Measurements from ENCODE around the gene SULT2A1.

SULT2A1 gene

DNA sequence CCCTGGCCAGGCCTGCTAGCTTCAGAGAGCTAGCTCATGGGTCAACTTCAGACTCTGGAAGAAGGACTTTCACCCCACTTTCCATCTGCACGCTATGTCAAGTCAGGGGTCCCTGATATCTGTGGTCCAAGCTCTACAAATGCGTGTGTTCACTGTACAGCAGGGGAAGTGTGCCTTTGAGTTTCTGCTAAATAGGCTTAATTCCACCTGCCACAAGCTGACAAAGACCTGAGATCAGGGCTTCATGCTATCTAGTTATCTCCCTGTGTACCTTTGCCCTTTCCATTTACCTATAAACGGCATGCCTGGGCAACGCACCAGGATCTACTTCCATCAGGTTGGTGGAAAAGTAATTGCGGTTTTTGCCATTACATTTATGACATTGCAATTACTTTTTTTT is 10.7 kb upstream of the SULT2A1 start:
- H2BK12ac ChIP-seq (ENCODE audit: low read length in 2 of 2): no peak overlapping the region
- no peak overlapping the region for H4K8ac ChIP-seq (ENCODE audit: low read length)
- H3K23ac ChIP-seq (ENCODE audit: low read length in 2 of 2): no peak overlapping the region
- H3K14ac ChIP-seq (ENCODE audit: low read length in 2 of 2): no peak overlapping the region
- 89% methylated on average over 4 of the region's 5 CpGs for WGBS
- H3K79me1 ChIP-seq (replicated peaks; ENCODE audit: low read length, poor library complexity, severe bottlenecking): no peaks in the 10 kb centered on the region
- peaks cover 13% of the 10 kb centered on the region for H3K9me3 ChIP-seq (ENCODE audit: control insufficient read depth, low read length)
- no peak overlapping the region for H3K4me2 ChIP-seq (ENCODE audit: low read length, poor library complexity, severe bottlenecking)
- no peak overlapping the region for H4K91ac ChIP-seq (ENCODE audit: low read length)
- H3K36me3 ChIP-seq (ENCODE audit: control insufficient read depth in 1 of 2, insufficient read depth in 2 of 2, low read depth in 1 of 2, low read length in 2 of 2): no peaks in the 10 kb centered on the region
- H2BK120ac ChIP-seq (ENCODE audit: low read depth, low read length): no peak overlapping the region
- no peak overlapping the region for H3K18ac ChIP-seq (ENCODE audit: low read depth in 1 of 2, low read length in 2 of 2)
- peaks cover 0 to 17% of the 10 kb centered on the region in 2 experiments for H3K27me3 ChIP-seq (ENCODE audit: control insufficient read depth in 1 of 2, insufficient read depth in 1 of 2, low read length in 2 of 2)
- H2AK5ac ChIP-seq (ENCODE audit: low read length, severe bottlenecking): no peak overlapping the region
- no peaks in the 10 kb centered on the region for H3K4me1 ChIP-seq (ENCODE audit: control insufficient read depth, insufficient read depth, low read depth, low read length)
- H3K9ac ChIP-seq (ENCODE audit: low read length): no peak overlapping the region
- H2BK5ac ChIP-seq (ENCODE audit: low read depth, low read length, poor library complexity, severe bottlenecking): no peak overlapping the region
- H3K4ac ChIP-seq (ENCODE audit: low read depth in 1 of 2, low read length in 2 of 2): no peak overlapping the region
- no peak overlapping the region for H3K27ac ChIP-seq (ENCODE audit: low read length, poor library complexity, severe bottlenecking)
- no peak for DNase-seq
- no peak overlapping the region for H3K4me3 ChIP-seq (ENCODE audit: insufficient read depth in 1 of 2, low read depth in 1 of 2, low read length in 2 of 2)
- H2AFZ ChIP-seq (ENCODE audit: low read depth, low read length): no peak overlapping the region
- no peak overlapping the region for H2BK15ac ChIP-seq (ENCODE audit: low read depth, poor library complexity, severe bottlenecking)

DNA sequence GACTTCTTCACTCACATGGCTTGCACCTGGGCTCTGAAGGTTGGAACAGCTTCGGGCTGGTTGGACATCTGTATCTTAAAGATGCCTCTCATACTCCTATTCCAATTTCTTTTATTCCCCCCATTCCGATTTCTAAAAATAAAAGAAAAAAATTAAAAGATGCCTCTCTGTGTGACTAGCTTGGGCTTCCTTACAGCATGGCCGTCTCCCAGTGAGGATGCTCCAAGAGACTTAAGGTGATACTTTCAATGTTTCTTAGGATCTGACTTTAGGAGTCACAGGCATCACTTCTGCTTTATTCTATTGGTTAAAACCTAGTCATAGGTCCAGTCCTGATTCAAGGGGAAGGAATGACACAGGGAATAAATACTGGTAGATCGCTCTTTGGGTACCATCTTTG is 9.9 kb upstream of the SULT2A1 start:
- Histone ChIP-seq H3K79me1 (replicated peaks; ENCODE audit: low read length, poor library complexity, severe bottlenecking) (no peaks in the 10 kb centered on the region), H3K23ac (ENCODE audit: low read length in 2 of 2) (no peak overlapping the region), H2BK12ac (ENCODE audit: low read length in 2 of 2) (no peak overlapping the region), H3K9ac (ENCODE audit: low read length) (no peak overlapping the region), H4K91ac (ENCODE audit: low read length) (no peak overlapping the region), H2AFZ (ENCODE audit: low read depth, low read length) (no peak overlapping the region), H3K4me2 (ENCODE audit: low read length, poor library complexity, severe bottlenecking) (no peak overlapping the region), H3K9me3 (ENCODE audit: control insufficient read depth, low read length) (peaks cover 13% of the 10 kb centered on the region), H3K14ac (ENCODE audit: low read length in 2 of 2) (no peak overlapping the region), H3K27me3 (ENCODE audit: control insufficient read depth in 1 of 2, insufficient read depth in 1 of 2, low read length in 2 of 2) (peaks cover 0 to 11% of the 10 kb centered on the region in 2 experiments), H3K4ac (ENCODE audit: low read depth in 1 of 2, low read length in 2 of 2) (no peak overlapping the region), H3K36me3 (ENCODE audit: control insufficient read depth in 1 of 2, insufficient read depth in 2 of 2, low read depth in 1 of 2, low read length in 2 of 2) (no peaks in the 10 kb centered on the region), H3K18ac (ENCODE audit: low read depth in 1 of 2, low read length in 2 of 2) (no peak overlapping the region), H2BK5ac (ENCODE audit: low read depth, low read length, poor library complexity, severe bottlenecking) (no peak overlapping the region), H3K27ac (ENCODE audit: low read length, poor library complexity, severe bottlenecking) (no peak overlapping the region), H2BK15ac (ENCODE audit: low read depth, poor library complexity, severe bottlenecking) (no peak overlapping the region), H2BK120ac (ENCODE audit: low read depth, low read length) (no peak overlapping the region), H3K4me1 (ENCODE audit: control insufficient read depth, insufficient read depth, low read depth, low read length) (no peaks in the 10 kb centered on the region), H4K8ac (ENCODE audit: low read length) (no peak overlapping the region), H3K4me3 (ENCODE audit: insufficient read depth in 1 of 2, low read depth in 1 of 2, low read length in 2 of 2) (no peak overlapping the region), H2AK5ac (ENCODE audit: low read length, severe bottlenecking) (no peak overlapping the region)
- 99% methylated on average over 4 of the region's 4 CpGs for WGBS
- DNase-seq: no peak

DNA sequence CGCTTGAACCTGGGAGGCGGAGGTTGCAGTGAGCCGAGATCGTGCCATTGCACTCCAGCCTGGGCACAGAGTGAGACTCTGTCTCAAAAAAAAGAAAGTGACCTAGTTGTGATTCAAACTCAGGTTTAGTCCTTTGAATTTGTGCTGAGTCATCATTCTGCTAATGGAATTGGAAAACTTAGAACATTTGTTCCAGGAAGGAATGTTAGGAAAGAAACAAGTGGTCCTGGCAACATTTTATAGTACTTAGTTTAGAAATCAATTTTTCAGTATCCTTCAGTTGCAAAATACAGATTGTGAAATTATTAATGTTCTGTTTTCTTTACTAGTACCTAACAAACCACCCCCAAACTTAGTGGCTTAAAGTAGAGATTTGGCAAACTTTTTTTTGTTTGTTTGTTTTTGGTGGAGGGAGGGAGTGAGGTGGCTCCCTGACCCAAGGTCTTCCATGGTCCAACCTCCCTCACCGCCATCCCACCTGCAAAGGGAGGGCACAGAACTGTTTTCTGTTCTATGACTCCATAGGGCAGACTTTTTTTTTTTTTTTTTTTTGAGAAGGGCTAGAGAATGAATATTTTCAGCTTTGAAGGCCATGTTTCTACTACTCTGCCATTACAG is 9.2 kb upstream of the SULT2A1 start:
- Histone ChIP-seq H3K9ac (ENCODE audit: low read length) (no peak overlapping the region), H3K23ac (ENCODE audit: low read length in 2 of 2) (no peak overlapping the region), H4K91ac (ENCODE audit: low read length) (no peak overlapping the region), H4K8ac (ENCODE audit: low read length) (no peak overlapping the region), H3K4me1 (ENCODE audit: control insufficient read depth, insufficient read depth, low read depth, low read length) (no peaks in the 10 kb centered on the region), H2BK120ac (ENCODE audit: low read depth, low read length) (no peak overlapping the region), H3K14ac (ENCODE audit: low read length in 2 of 2) (no peak overlapping the region), H2AK5ac (ENCODE audit: low read length, severe bottlenecking) (no peak overlapping the region), H3K4me3 (ENCODE audit: insufficient read depth in 1 of 2, low read depth in 1 of 2, low read length in 2 of 2) (no peak overlapping the region), H2AFZ (ENCODE audit: low read depth, low read length) (no peak overlapping the region), H3K36me3 (ENCODE audit: control insufficient read depth in 1 of 2, insufficient read depth in 2 of 2, low read depth in 1 of 2, low read length in 2 of 2) (no peaks in the 10 kb centered on the region), H2BK12ac (ENCODE audit: low read length in 2 of 2) (no peak overlapping the region), H3K9me3 (ENCODE audit: control insufficient read depth, low read length) (peaks cover 13% of the 10 kb centered on the region), H3K79me1 (replicated peaks; ENCODE audit: low read length, poor library complexity, severe bottlenecking) (no peaks in the 10 kb centered on the region), H3K18ac (ENCODE audit: low read depth in 1 of 2, low read length in 2 of 2) (no peak overlapping the region), H3K27ac (ENCODE audit: low read length, poor library complexity, severe bottlenecking) (no peak overlapping the region), H2BK5ac (ENCODE audit: low read depth, low read length, poor library complexity, severe bottlenecking) (no peak overlapping the region), H2BK15ac (ENCODE audit: low read depth, poor library complexity, severe bottlenecking) (no peak overlapping the region), H3K4ac (ENCODE audit: low read depth in 1 of 2, low read length in 2 of 2) (no peak overlapping the region), H3K4me2 (ENCODE audit: low read length, poor library complexity, severe bottlenecking) (no peak overlapping the region), H3K27me3 (ENCODE audit: control insufficient read depth in 1 of 2, insufficient read depth in 1 of 2, low read length in 2 of 2) (peaks cover 0 to 7% of the 10 kb centered on the region in 2 experiments)
- DNase-seq: no peak
- WGBS: 90% methylated on average over 4 of the region's 5 CpGs

DNA sequence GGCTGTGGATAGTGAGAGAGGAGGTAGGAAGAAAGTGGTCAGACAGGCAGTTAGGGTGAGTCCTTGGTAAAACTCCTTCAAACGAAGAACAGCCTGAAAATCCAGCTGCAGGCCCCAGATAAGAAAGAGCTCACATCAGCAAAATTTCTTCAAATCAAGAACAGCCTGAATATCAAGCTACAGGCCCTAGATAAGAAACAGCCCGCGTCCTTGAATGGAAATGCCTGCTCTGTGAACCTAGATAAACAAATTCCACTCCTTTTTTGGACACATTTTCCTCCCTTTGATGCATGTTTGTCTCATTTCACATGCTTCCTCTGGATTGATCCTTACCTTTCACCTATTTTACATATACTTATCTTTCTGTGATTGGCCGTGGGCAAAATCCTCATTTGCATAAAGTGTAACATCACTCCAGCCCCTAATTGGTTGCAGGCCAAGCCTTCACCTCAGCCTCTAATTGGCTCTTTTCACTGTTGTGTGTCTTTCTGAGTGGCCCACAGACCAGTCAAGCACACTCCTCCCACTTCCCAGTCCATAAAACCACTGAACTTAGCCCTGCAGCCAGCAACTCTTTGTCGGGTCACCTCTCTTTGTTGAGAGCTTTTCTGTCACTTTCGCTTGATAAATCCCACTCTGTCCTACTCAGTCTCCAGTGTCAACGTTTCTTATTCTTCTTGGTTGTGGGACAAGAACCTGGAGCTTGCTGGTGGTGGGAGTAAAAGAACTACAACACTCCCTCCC is 6.0 kb upstream of the SULT2A1 start:
- H2BK12ac ChIP-seq (ENCODE audit: low read length in 2 of 2): no peak overlapping the region
- no peak overlapping the region for H3K4me3 ChIP-seq (ENCODE audit: insufficient read depth in 1 of 2, low read depth in 1 of 2, low read length in 2 of 2)
- WGBS: 24% methylated on average over 5 of the region's 7 CpGs
- no peak overlapping the region for H3K9ac ChIP-seq (ENCODE audit: low read length)
- H3K4me2 ChIP-seq (ENCODE audit: low read length, poor library complexity, severe bottlenecking): no peak overlapping the region
- no peak overlapping the region for H3K23ac ChIP-seq (ENCODE audit: low read length in 2 of 2)
- H3K27me3 ChIP-seq (ENCODE audit: control insufficient read depth in 1 of 2, insufficient read depth in 1 of 2, low read length in 2 of 2): no peaks in the 10 kb centered on the region
- H3K4ac ChIP-seq (ENCODE audit: low read depth in 1 of 2, low read length in 2 of 2): no peak overlapping the region
- peaks cover 13% of the 10 kb centered on the region for H3K9me3 ChIP-seq (ENCODE audit: control insufficient read depth, low read length)
- peak overlapping the region; percentile 30 for H4K8ac ChIP-seq (ENCODE audit: low read length)
- H3K36me3 ChIP-seq (ENCODE audit: control insufficient read depth in 1 of 2, insufficient read depth in 2 of 2, low read depth in 1 of 2, low read length in 2 of 2): no peaks in the 10 kb centered on the region
- H2BK5ac ChIP-seq (ENCODE audit: low read depth, low read length, poor library complexity, severe bottlenecking): no peak overlapping the region
- H3K18ac ChIP-seq (ENCODE audit: low read depth in 1 of 2, low read length in 2 of 2): no peak overlapping the region
- H2AK5ac ChIP-seq (ENCODE audit: low read length, severe bottlenecking): no peak overlapping the region
- no peaks in the 10 kb centered on the region for H3K79me1 ChIP-seq (replicated peaks; ENCODE audit: low read length, poor library complexity, severe bottlenecking)
- H3K27ac ChIP-seq (ENCODE audit: low read length, poor library complexity, severe bottlenecking): no peak overlapping the region
- no peak overlapping the region for H3K14ac ChIP-seq (ENCODE audit: low read length in 2 of 2)
- H3K4me1 ChIP-seq (ENCODE audit: control insufficient read depth, insufficient read depth, low read depth, low read length): no peaks in the 10 kb centered on the region
- H2BK15ac ChIP-seq (ENCODE audit: low read depth, poor library complexity, severe bottlenecking): no peak overlapping the region
- H4K91ac ChIP-seq (ENCODE audit: low read length): no peak overlapping the region
- no peak overlapping the region for H2AFZ ChIP-seq (ENCODE audit: low read depth, low read length)
- DNase-seq: peak; percentile 73
- H2BK120ac ChIP-seq (ENCODE audit: low read depth, low read length): no peak overlapping the region
